Keratinocyte (primary cell): Measurements from ENCODE around the gene MRPL3.

Experiments
- CTCF ChIP-seq, 3 experiments: IDR thresholded peaks in 1 of 3; conservative IDR thresholded peaks in 1 of 3; optimal IDR thresholded peaks in 1 of 3; 2 replicates in 2 of 3; 3 replicates in 1 of 3; pipeline versions ENCODE3 to v1.5.1; 2011; ENCODE audit warnings: low read length in 3 of 3, mild to moderate bottlenecking in 3 of 3, moderate library complexity in 2 of 3, control low read depth in 1 of 3, inconsistent platforms in 1 of 3; ENCODE audit not compliant: insufficient read depth in 2 of 3; ENCODE audit errors: extremely low read depth in 1 of 3
- EZH2 ChIP-seq: IDR thresholded peaks from one replicate; pipeline ENCODE4 v1.6.1; 2012; ENCODE audit warnings: inconsistent platforms, mild to moderate bottlenecking, low read length, moderate library complexity

DNA sequence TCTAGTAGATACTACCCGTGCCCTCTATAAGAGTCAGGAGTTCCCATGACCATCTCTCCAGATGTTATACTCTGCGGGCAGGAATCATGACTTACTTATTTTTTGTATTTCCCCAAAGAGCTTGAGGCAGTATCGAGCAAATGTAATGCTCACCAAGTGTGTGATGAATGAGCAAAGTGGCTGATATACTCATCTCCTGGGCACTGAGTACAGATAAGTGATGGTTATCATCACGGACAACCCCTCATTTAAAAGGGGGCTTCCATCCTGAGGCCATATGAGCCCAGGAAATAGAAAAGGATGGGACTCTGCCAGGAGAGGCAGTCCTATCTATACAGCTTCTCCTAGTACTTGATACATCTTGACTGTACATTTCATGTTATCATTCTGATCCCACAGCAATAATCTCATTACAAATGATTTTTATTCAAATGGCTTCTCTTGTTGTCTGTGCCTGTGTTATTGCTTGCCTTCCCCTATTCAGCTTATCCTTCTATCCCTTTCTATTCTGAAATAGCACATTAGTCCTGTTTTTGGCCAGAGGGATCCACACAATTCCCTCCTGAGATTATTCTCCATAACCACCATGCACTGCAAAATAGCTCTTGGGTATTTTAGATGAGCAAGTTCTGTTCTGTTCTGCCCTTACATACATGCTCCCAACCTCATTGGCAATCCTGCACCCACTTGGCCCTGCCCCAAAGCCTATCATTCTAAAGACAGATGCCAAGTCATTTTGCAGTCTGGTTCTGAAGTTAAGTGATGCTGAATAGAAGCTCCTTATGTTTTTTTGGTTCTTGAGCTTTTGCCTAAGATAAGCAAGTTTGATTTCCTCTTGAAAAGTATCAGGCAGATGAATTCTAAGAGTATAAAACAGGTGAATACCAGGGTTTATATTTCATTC, 48.0 kb upstream of the MRPL3 start:
- TF ChIP-seq CTCF (optimal IDR thresholded peaks at IDR 0.05 in 1 of 3, IDR thresholded peaks at IDR 0.05 in 1 of 3, conservative IDR thresholded peaks at IDR 0.05 in 1 of 3; ENCODE audit: extremely low read depth in 1 of 3, insufficient read depth in 2 of 3, low read length in 3 of 3) (no peak), EZH2 (no peak)
